GM12865 (cell line): Measurements from ENCODE around the gene HTR4.

Experiments used
- DNase-seq: peaks from one replicate; pipeline ENCODE4 v3.0.0; 2010; ENCODE audit warnings: low read depth
- H3K4me3 ChIP-seq: 2 replicates; pipeline ENCODE4 v1.5.1; 2011; ENCODE audit warnings: mild to moderate bottlenecking, low read depth, low read length, control low read depth
- TF ChIP-seq, protein P1 (sequence below): IDR thresholded peaks from 2 replicates; pipeline ENCODE4 v1.5.1; 2011; ENCODE audit warnings: low read length, control low read depth, low read depth, inconsistent platforms; ENCODE audit not compliant: insufficient read depth; ENCODE audit errors: missing control alignments

The HTR4 gene

GRCh38 chr5:148660346-148660660 is 6.0 kb upstream of the HTR4 start:
- DNase-seq = no peak
- no peak overlapping the region for H3K4me3 ChIP-seq
- TF ChIP-seq, protein P1, sequence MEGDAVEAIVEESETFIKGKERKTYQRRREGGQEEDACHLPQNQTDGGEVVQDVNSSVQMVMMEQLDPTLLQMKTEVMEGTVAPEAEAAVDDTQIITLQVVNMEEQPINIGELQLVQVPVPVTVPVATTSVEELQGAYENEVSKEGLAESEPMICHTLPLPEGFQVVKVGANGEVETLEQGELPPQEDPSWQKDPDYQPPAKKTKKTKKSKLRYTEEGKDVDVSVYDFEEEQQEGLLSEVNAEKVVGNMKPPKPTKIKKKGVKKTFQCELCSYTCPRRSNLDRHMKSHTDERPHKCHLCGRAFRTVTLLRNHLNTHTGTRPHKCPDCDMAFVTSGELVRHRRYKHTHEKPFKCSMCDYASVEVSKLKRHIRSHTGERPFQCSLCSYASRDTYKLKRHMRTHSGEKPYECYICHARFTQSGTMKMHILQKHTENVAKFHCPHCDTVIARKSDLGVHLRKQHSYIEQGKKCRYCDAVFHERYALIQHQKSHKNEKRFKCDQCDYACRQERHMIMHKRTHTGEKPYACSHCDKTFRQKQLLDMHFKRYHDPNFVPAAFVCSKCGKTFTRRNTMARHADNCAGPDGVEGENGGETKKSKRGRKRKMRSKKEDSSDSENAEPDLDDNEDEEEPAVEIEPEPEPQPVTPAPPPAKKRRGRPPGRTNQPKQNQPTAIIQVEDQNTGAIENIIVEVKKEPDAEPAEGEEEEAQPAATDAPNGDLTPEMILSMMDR = no peak

- DNase-seq = no peak
- TF ChIP-seq, protein P1 = no peak
- H3K4me3 ChIP-seq = no peak overlapping the region
Measured at GRCh38 chr5:148659641-148660345, 5.5 kb upstream of the HTR4 start.

DNA sequence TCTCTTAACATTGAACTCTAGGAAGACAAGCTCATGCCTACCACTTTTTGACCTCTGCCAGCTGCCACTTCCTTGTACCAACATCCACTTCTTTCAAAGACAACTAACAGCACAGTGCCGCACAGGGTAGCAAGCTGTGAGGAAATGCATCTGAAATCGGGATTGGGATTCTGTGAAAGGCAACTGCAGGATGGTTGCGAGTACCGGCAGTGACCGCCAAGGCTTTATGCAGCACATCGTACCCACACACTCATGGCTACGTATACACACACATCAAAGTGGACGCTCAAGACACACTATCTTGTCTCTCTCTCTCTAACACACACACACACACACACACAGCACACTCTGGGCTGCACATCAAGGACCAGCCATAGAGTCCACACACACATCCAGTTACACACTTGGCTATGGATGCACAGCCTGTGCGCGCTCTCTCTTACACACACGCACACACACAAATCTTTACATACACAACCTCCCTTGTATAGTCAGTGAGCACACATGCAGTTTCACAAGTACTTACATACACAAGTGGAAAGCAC is 964 bp downstream of the HTR4 start:
- no peak for DNase-seq
- H3K4me3 ChIP-seq = no peak overlapping the region
- TF ChIP-seq, protein P1 = no peak

- TF ChIP-seq, protein P1 = no peak
- no peak for DNase-seq
- no peak overlapping the region for H3K4me3 ChIP-seq
Measured at GRCh38 chr5:148651528-148651927, 2.8 kb downstream of the HTR4 start.

- H3K4me3 ChIP-seq = no peak overlapping the region
- TF ChIP-seq, protein P1 = no peak
- no peak for DNase-seq
Measured at GRCh38 chr5:148645527-148645926, 8.8 kb downstream of the HTR4 start.

GRCh38 chr5:148641735-148642134 is 12.6 kb downstream of the HTR4 start:
- DNase-seq = no peak
- no peak overlapping the region for H3K4me3 ChIP-seq
- TF ChIP-seq, protein P1 = no peak

DNA sequence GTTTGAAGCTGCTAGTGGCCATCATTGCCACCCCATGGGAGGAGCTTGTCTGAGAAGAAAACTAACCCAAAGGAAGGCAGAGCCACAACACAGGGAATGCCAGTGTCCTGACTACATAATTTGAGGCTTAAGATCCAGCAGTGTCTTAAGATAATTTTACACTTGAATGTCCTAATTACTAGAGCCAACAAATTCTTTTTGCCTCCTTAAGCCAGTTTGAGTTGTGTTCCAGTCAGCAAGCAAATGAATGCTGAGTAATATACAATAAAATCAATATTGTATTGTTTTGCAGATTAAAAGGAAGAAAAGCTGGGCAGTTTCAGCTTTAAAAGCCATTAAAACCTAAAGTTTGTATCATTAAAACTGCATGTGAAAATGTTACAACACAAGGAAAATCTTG is 13.9 kb downstream of the HTR4 start:
- TF ChIP-seq, protein P1 = no peak
- H3K4me3 ChIP-seq = no peak overlapping the region
- DNase-seq = no peak
